GM12878 (cell line): ENCODE data around the gene ADCY9.

Experiments
- CBFB ChIP-seq: IDR thresholded peaks from 2 replicates; pipeline ENCODE4 v1.6.1; 2016; ENCODE audit warnings: antibody characterized with exemption, low read depth
- CHD2 ChIP-seq: IDR thresholded peaks from 2 replicates; pipeline ENCODE4 v1.6.1; 2011; ENCODE audit warnings: low read depth, low read length, improper control_type of control experiment, borderline replicate concordance
- SRF ChIP-seq, 2 experiments: IDR thresholded peaks; 2 replicates each; pipeline ENCODE4 v1.6.1; 2011; ENCODE audit warnings: low read depth in 2 of 2, low read length in 2 of 2, mild to moderate bottlenecking in 1 of 2, moderate library complexity in 1 of 2
- ZNF207 ChIP-seq: fragments of 450-650 bp; IDR thresholded peaks from 2 replicates; pipeline ENCODE4 v1.6.1; 2014; ENCODE audit warnings: antibody characterized with exemption, mild to moderate bottlenecking, borderline replicate concordance
- TF ChIP-seq, protein P1 (sequence below), 3 experiments: IDR thresholded peaks in 2 of 3; conservative IDR thresholded peaks in 1 of 3; 2 replicates each; pipeline ENCODE4 v1.5.1; 2011; ENCODE audit warnings: low read depth in 3 of 3, low read length in 3 of 3, mild to moderate bottlenecking in 3 of 3, control low read depth in 2 of 3, moderate library complexity in 2 of 3, inconsistent platforms in 1 of 3, mixed read lengths in 1 of 3; ENCODE audit not compliant: control insufficient read depth in 2 of 3, insufficient read depth in 1 of 3; ENCODE audit errors: extremely low read depth in 1 of 3

DNA sequence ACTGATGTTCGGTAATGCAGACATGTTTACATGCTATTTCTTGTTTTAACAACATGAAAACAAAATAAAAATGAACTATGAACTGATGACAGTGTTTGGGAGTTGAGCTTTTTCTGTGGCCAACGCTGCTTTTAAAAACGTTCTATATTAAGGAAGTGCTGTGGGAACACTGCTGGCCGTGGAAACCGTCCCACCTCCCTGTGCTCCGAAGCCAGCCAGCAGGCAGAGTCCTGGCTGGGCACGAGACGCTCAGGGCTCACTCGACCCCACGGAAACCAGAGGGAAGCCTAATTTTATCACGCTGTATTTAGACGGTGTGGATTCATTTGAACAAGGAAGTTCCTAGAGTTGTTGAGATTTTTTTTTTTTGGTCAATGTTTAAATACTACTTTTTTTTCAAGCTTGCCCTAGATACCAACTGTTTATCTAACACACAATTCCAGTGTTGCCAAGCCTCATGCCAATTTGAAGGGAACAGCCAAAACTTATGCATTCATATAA, 25.8 kb downstream of the ADCY9 start:
- no peak for TF ChIP-seq SRF (IDR thresholded peaks at IDR 0.05; ENCODE audit: low read depth in 2 of 2, low read length in 2 of 2)
- TF ChIP-seq, protein P1, sequence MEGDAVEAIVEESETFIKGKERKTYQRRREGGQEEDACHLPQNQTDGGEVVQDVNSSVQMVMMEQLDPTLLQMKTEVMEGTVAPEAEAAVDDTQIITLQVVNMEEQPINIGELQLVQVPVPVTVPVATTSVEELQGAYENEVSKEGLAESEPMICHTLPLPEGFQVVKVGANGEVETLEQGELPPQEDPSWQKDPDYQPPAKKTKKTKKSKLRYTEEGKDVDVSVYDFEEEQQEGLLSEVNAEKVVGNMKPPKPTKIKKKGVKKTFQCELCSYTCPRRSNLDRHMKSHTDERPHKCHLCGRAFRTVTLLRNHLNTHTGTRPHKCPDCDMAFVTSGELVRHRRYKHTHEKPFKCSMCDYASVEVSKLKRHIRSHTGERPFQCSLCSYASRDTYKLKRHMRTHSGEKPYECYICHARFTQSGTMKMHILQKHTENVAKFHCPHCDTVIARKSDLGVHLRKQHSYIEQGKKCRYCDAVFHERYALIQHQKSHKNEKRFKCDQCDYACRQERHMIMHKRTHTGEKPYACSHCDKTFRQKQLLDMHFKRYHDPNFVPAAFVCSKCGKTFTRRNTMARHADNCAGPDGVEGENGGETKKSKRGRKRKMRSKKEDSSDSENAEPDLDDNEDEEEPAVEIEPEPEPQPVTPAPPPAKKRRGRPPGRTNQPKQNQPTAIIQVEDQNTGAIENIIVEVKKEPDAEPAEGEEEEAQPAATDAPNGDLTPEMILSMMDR (IDR thresholded peaks at IDR 0.05 in 2 of 3, conservative IDR thresholded peaks at IDR 0.05 in 1 of 3; ENCODE audit: control insufficient read depth in 2 of 3, extremely low read depth in 1 of 3, insufficient read depth in 1 of 3, low read depth in 3 of 3, low read length in 3 of 3) = no peak
- no peak for TF ChIP-seq CHD2
- no peak for TF ChIP-seq CBFB
- TF ChIP-seq ZNF207 = no peak
